Left ventricle myocardium inferior (tissue), 1 donor: ENCODE results near the gene MAST4. TPM values are rescaled to one million over a fixed set of nuclear protein-coding genes. Genes with fewer than 3 reads are reported as not detected.

Source experiments
- DNase-seq: peaks from one replicate; pipeline ENCODE4 v3.0.0-alpha.2; 2020
- H3K27ac ChIP-seq: fragments of 200-600 bp; replicated peaks from 2 replicates; pipeline ENCODE4 v1.8.0; 2021
- H3K27me3 ChIP-seq: fragments of 200-600 bp; 2 replicates; pipeline ENCODE4 v1.8.0; 2021; ENCODE audit warnings: low read depth
- H3K36me3 ChIP-seq: fragments of 200-600 bp; 2 replicates; pipeline ENCODE4 v1.8.0; 2021
- H3K4me1 ChIP-seq: fragments of 200-600 bp; 2 replicates; pipeline ENCODE4 v1.8.0; 2021
- H3K4me3 ChIP-seq: fragments of 200-600 bp; 2 replicates; pipeline ENCODE4 v1.8.0; 2021; ENCODE audit warnings: mild to moderate bottlenecking, moderate library complexity
- H3K9me3 ChIP-seq: fragments of 200-600 bp; replicated peaks from 2 replicates; pipeline ENCODE4 v1.8.0; 2021
- intact Hi-C: fragments of 100-400 bp; cut with micrococcal nuclease; formaldehyde crosslinking; loops from one replicate; pipeline ENCODE4 v1.11.0; 2022
- total RNA-seq: library from RNA; stranded (reverse); fragmentation: NEBNext Ultra II Directional; extraction: Animal tissue kit (Norgen Biotek cat#: 25700); gene quantifications from one replicate; pipeline ENCODE4 v1.2.1, GENCODE V29; 2021
- TF ChIP-seq, protein P1 (sequence below): fragments of 200-600 bp; IDR thresholded peaks from 2 replicates; pipeline ENCODE4 v1.8.0; 2021; ENCODE audit warnings: antibody characterized with exemption, mild to moderate bottlenecking, borderline replicate concordance
- donor health status: DM: no; HTN: yes; CAD: no; lungs with severe emphysema.

Gene MAST4
- total RNA-seq, 1 donor from 2014 or later = 55.7 TPM

DNA sequence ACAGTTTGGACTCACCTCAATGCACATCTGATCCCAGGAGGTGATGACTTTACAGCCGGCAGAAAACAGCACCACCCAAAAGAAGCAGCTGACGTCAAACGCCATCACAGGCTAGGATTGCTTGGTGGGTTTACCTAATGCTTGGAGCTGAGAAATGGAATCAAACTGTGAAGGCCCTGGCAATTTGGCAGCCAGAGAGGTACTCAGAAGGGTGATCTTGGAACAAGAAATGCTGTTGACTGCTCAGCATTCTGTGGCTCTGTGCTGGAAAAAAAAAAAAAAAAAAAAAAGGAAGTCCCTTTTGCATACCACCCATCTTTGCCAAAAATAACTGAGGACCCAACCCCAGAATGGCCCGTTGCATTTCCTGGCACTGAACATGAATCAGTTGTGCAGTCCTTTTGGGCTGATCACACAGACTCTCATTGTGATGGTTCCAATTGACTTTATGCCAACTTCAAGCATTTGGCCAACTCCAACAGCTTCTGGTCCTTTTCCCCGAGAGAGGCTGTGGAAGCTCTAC, 600.4 kb downstream of the MAST4 start, which contains the start of gene CD180:
Gene CD180 (minus strand): TSS at position 263 of the 523 bp plus-strand sequence. CDS start 158 bp downstream, at position 105.
- DNase-seq = peak; percentile 38
- H3K36me3 ChIP-seq = no peaks in the 10 kb centered on the region
- TF ChIP-seq, protein P1, sequence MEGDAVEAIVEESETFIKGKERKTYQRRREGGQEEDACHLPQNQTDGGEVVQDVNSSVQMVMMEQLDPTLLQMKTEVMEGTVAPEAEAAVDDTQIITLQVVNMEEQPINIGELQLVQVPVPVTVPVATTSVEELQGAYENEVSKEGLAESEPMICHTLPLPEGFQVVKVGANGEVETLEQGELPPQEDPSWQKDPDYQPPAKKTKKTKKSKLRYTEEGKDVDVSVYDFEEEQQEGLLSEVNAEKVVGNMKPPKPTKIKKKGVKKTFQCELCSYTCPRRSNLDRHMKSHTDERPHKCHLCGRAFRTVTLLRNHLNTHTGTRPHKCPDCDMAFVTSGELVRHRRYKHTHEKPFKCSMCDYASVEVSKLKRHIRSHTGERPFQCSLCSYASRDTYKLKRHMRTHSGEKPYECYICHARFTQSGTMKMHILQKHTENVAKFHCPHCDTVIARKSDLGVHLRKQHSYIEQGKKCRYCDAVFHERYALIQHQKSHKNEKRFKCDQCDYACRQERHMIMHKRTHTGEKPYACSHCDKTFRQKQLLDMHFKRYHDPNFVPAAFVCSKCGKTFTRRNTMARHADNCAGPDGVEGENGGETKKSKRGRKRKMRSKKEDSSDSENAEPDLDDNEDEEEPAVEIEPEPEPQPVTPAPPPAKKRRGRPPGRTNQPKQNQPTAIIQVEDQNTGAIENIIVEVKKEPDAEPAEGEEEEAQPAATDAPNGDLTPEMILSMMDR = no peak
- peak within 1 kb of the TSS; percentile 18 for H3K4me3 ChIP-seq
- H3K4me1 ChIP-seq = peaks cover 11% of the 10 kb centered on the region
- peaks cover 10% of the 10 kb centered on the region for H3K9me3 ChIP-seq
- H3K27me3 ChIP-seq = no peaks in the 10 kb centered on the region
- peak within 1 kb of the TSS; percentile 43 for H3K27ac ChIP-seq
- intact Hi-C loops = no loop called here

DNA sequence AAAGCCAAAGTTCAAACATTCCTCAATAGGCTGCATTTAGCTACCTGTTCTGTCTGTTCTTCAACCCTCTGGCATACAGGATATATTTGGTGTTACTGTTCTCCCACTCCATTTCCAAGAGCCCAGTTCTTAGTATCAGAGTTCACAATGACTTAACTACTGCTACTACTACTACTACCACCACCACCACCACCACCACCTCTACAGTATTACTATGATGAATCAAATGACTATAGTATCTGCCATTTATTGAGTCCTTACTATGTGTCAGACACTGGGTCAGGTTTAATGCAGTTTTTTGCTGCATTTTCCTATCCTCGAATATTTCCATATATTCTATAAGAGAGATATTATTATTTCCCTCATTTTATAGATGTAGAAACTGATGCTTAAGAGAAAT, 601.3 kb downstream of the MAST4 start:
- Histone ChIP-seq H3K36me3 (no peaks in the 10 kb centered on the region), H3K27ac (peak overlapping the region; percentile 32), H3K27me3 (no peaks in the 10 kb centered on the region), H3K9me3 (peaks cover 11% of the 10 kb centered on the region), H3K4me1 (peaks cover 11% of the 10 kb centered on the region), H3K4me3 (no peak overlapping the region)
- TF ChIP-seq, protein P1 = no peak
- no peak for DNase-seq
- intact Hi-C loops = no loop called here

DNA sequence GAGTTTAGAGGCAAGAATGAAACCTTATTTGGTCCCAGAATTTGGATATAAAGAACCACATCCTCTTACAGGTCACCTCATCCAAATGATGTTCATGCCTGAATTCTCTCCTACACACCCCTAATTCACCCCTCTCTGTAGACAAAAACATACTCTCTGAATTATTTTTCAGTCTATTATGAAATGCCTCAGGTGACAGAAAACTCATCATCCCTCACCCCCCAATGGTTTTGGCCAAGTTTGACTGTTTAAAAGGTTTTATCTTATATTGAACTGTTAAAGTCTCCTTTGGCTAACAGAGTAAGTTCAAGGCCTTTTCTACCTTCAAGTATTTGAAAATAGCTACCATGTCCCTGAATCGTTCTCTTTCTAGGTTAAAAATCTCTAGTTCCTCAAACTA, 602.7 kb downstream of the MAST4 start:
- intact Hi-C loops = no loop called here
- H3K4me3 ChIP-seq = no peak overlapping the region
- H3K4me1 ChIP-seq = peaks cover 16% of the 10 kb centered on the region
- H3K27me3 ChIP-seq = no peaks in the 10 kb centered on the region
- no peak overlapping the region for H3K27ac ChIP-seq
- TF ChIP-seq, protein P1 = no peak
- DNase-seq = no peak
- peaks cover 11% of the 10 kb centered on the region for H3K9me3 ChIP-seq
- H3K36me3 ChIP-seq = no peaks in the 10 kb centered on the region

DNA sequence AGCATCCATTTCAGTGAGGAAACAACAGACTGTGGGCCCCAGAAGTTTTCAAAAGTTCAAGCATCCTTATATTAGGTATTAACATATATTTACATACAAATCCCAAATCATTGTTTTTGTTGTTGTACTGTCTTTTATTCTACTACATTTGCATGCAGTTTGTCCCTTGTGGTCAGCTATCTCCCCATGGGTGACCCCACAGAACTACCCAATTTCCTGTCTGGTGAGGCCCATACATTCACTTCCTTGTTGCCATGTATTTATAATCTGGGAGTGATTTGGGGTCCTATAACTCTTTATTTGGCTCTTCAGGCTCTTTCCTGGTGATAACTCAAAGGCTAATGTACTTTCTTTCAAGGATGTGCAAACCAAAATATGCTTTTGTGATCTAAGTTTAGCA, 603.7 kb downstream of the MAST4 start:
- Histone ChIP-seq H3K27ac (no peak overlapping the region), H3K4me3 (no peak overlapping the region), H3K36me3 (no peaks in the 10 kb centered on the region), H3K27me3 (no peaks in the 10 kb centered on the region), H3K4me1 (peaks cover 21% of the 10 kb centered on the region), H3K9me3 (peaks cover 11% of the 10 kb centered on the region)
- DNase-seq = no peak
- intact Hi-C loops = no loop called here
- TF ChIP-seq, protein P1 = no peak

DNA sequence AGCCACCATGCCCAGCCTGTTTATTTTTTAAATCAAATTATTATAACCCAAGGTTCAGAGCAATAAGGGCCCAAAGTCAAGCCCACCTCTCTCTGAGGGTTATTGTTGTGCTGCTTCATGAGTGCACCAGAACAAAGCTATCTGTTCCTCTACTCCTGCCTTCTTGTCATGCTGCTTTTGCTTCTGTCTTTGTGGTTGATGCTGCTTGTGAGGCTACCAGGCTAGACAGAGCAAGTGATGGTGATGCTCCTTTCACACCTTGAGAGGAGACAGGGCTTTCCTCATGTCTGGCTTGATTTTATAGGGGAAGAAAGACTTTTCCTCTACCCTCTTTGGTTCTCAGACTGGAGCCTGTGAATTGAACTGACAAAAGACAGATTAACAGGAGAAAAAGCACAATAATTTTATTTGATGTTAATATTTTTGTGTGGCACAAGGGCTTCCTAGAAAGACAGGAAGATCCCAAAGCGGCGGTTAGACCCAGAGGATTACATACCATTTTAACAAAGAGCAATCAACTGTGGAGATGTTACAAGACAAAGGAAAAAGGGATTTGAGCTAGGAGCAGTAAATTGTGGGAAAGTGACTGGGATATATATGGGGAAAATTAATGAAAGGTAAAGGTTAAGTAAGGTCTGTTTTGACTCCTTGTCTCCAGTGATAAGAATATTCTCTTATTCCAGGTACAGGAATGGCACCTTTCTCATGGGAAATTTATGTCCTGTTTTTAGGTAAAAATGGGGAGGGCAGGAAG, 604.8 kb downstream of the MAST4 start:
- intact Hi-C loops = no loop called here
- Histone ChIP-seq H3K4me3 (no peak overlapping the region), H3K9me3 (peaks cover 11% of the 10 kb centered on the region), H3K27ac (no peak overlapping the region), H3K36me3 (no peaks in the 10 kb centered on the region), H3K4me1 (peaks cover 20% of the 10 kb centered on the region), H3K27me3 (no peaks in the 10 kb centered on the region)
- DNase-seq = no peak
- TF ChIP-seq, protein P1 = no peak
